HepG2 (cell line): ENCODE data around the gene GATD1. TPM values are rescaled to one million over a fixed set of nuclear protein-coding genes. Genes with fewer than 3 reads are reported as not detected.

Source experiments
- FOXP1 ChIP-seq, 2 experiments: fragments of 450-650 bp in 1 of 2; IDR thresholded peaks; 2 replicates each; pipeline ENCODE4 v1.6.1; 2017 to 2018; ENCODE audit warnings: antibody characterized with exemption in 1 of 2
- MAFK ChIP-seq, 2 experiments: IDR thresholded peaks in 1 of 2; conservative IDR thresholded peaks in 1 of 2; 2 replicates each; pipeline ENCODE4 v1.6.1; 2011; ENCODE audit warnings: improper control_type of control experiment in 2 of 2, low read length in 2 of 2
- MIER3 ChIP-seq: IDR thresholded peaks from 2 replicates; pipeline ENCODE4 v1.6.1; 2016; ENCODE audit warnings: missing compliant biosample characterization, borderline replicate concordance
- MTERF4 ChIP-seq: sonication (generic); formaldehyde crosslinking; IDR thresholded peaks from 2 replicates; pipeline ENCODE4 v1.8.0; 2023; ENCODE audit warnings: mild to moderate bottlenecking, missing genetic modification reagents
- MZF1 ChIP-seq: sonication (generic); formaldehyde crosslinking; IDR thresholded peaks from 2 replicates; pipeline ENCODE4 v1.8.1; 2023; ENCODE audit warnings: mild to moderate bottlenecking, missing genetic modification reagents, borderline replicate concordance
- NFYB ChIP-seq: sonication (generic); formaldehyde crosslinking; IDR thresholded peaks from 2 replicates; pipeline ENCODE4 v1.4.0; 2020; ENCODE audit warnings: missing genetic modification reagents
- RFX5 ChIP-seq: IDR thresholded peaks from 2 replicates; pipeline ENCODE4 v1.6.1; 2011; ENCODE audit warnings: low read depth, low read length, improper control_type of control experiment
- XRCC5 ChIP-seq: fragments of 200-400 bp; formaldehyde crosslinking; optimal IDR thresholded peaks from 2 replicates; pipeline ENCODE3; 2017; ENCODE audit warnings: mild to moderate bottlenecking, low read length
- ZBTB4 ChIP-seq: sonication (generic); formaldehyde crosslinking; IDR thresholded peaks from 2 replicates; pipeline ENCODE4 v1.4.0; 2020; ENCODE audit warnings: missing genetic modification reagents, mild to moderate bottlenecking, borderline replicate concordance
- ZNF841 ChIP-seq: sonication (generic); formaldehyde crosslinking; IDR thresholded peaks from 2 replicates; pipeline ENCODE4 v1.8.1; 2023; ENCODE audit warnings: missing genetic modification reagents, borderline replicate concordance
- polyA plus RNA-seq, 8 experiments: library from polyadenylated mRNA; depleted of rRNA in 3 of 8; stranded (reverse) in 7 of 8; unstranded in 1 of 8; fragments of >200 nt; fragmentation: Illumina TruSeq in 4 of 8; extraction: Trizol in 4 of 8; gene quantifications; 2 replicates each; pipeline versions ENCODE4 v1.2.1 to v1.2.3, GENCODE V29; 2011 to 2016; ENCODE audit warnings: low read depth in 4 of 8, missing spikeins in 1 of 8, mixed read lengths in 1 of 8; ENCODE audit not compliant: insufficient read depth in 1 of 8
- total RNA-seq, 5 experiments: library from RNA; depleted of rRNA; stranded (reverse); fragments of >200 nt; fragmentation: Illumina TruSeq; extraction: Trizol; gene quantifications; 2 replicates each; pipeline ENCODE4 v1.2.3, GENCODE V29; 2016; ENCODE audit warnings: low read depth in 1 of 5
- TF ChIP-seq, protein P1 (sequence below), 2 experiments: sonication (generic) in 1 of 2; formaldehyde crosslinking in 1 of 2; IDR thresholded peaks; 2 replicates each; pipeline versions ENCODE4 v1.4.0 to v1.6.1; 2016 to 2020; ENCODE audit warnings: borderline replicate concordance in 1 of 2, low read depth in 1 of 2, mild to moderate bottlenecking in 1 of 2, missing genetic modification reagents in 1 of 2
- TF ChIP-seq, protein P2 (sequence below): sonication (generic); formaldehyde crosslinking; IDR thresholded peaks from 2 replicates; pipeline ENCODE4 v1.4.0; 2020; ENCODE audit warnings: missing genetic modification reagents
- TF ChIP-seq, protein P3 (sequence below), 2 experiments: IDR thresholded peaks; 2 replicates each; pipeline ENCODE4 v1.6.1; 2011 to 2012; ENCODE audit warnings: low read length in 2 of 2, borderline replicate concordance in 1 of 2, low read depth in 1 of 2, mild to moderate bottlenecking in 1 of 2, moderate library complexity in 1 of 2

The GATD1 gene
- total and polyA plus RNA-seq, 2 of the 13 experiments (the other 11 are each of a cell fraction or from before 2014, with no cell fraction given): 31.3 to 60.5 TPM

DNA sequence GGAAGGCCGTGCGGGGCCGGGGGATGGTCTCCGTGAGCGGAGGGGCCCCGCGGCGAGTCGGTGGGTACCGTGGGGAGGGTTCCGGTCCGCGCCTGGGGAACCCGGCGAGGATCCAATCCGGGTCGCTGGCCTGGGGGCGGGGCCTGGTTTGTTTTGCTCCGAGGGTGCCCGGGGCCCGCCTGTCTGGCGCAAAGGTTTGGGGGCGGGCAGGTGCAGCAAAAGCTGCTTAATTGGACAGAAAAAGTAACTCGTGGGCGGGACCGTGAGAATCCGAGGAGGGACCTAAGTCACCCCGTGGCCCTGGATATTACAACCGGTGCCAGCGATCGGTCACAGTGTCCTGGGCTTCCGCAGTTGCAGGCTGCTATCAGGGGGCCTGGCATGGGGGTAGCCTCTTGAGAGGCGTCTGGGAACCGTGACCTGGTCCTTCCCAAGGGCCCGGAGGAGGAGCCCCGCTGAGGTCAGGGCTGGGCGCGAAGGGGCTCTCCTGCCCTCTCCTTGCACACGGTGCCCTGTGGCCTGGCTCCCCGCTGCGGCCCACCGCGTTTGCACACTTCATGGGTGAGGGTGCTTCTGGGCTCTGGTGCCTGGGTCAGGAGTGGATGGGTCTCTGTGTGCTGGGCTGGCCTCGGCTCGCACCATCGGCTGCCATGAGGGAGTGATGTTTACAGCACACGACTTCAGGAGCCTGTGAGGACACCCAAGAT, 42.8 kb upstream of the GATD1 start (continued):
- TF ChIP-seq, protein P1, sequence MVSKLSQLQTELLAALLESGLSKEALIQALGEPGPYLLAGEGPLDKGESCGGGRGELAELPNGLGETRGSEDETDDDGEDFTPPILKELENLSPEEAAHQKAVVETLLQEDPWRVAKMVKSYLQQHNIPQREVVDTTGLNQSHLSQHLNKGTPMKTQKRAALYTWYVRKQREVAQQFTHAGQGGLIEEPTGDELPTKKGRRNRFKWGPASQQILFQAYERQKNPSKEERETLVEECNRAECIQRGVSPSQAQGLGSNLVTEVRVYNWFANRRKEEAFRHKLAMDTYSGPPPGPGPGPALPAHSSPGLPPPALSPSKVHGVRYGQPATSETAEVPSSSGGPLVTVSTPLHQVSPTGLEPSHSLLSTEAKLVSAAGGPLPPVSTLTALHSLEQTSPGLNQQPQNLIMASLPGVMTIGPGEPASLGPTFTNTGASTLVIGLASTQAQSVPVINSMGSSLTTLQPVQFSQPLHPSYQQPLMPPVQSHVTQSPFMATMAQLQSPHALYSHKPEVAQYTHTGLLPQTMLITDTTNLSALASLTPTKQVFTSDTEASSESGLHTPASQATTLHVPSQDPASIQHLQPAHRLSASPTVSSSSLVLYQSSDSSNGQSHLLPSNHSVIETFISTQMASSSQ (IDR thresholded peaks at IDR 0.05; ENCODE audit: low read depth): no peak
- TF ChIP-seq, protein P1 (CRISPR knock-in tag; IDR thresholded peaks at IDR 0.05; ENCODE audit: borderline replicate concordance): no peak
- TF ChIP-seq RFX5 (no peak), MIER3 (CRISPR knock-in tag) (no peak), NFYB (peak; percentile 70), FOXP1 (IDR thresholded peaks at IDR 0.05) (no peak), FOXP1 (CRISPR knock-in tag; IDR thresholded peaks at IDR 0.05) (no peak), XRCC5 (no peak), ZBTB4 (CRISPR knock-in tag) (no peak), MTERF4 (no peak), ZNF841 (CRISPR knock-in tag) (no peak), MZF1 (no peak), MAFK (conservative IDR thresholded peaks at IDR 0.05 in 1 of 2, IDR thresholded peaks at IDR 0.05 in 1 of 2; ENCODE audit: low read length in 2 of 2) (no peak)
- TF ChIP-seq, protein P2, sequence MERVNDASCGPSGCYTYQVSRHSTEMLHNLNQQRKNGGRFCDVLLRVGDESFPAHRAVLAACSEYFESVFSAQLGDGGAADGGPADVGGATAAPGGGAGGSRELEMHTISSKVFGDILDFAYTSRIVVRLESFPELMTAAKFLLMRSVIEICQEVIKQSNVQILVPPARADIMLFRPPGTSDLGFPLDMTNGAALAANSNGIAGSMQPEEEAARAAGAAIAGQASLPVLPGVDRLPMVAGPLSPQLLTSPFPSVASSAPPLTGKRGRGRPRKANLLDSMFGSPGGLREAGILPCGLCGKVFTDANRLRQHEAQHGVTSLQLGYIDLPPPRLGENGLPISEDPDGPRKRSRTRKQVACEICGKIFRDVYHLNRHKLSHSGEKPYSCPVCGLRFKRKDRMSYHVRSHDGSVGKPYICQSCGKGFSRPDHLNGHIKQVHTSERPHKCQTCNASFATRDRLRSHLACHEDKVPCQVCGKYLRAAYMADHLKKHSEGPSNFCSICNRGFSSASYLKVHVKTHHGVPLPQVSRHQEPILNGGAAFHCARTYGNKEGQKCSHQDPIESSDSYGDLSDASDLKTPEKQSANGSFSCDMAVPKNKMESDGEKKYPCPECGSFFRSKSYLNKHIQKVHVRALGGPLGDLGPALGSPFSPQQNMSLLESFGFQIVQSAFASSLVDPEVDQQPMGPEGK (CRISPR knock-in tag): peak; percentile 51
- TF ChIP-seq, protein P3, sequence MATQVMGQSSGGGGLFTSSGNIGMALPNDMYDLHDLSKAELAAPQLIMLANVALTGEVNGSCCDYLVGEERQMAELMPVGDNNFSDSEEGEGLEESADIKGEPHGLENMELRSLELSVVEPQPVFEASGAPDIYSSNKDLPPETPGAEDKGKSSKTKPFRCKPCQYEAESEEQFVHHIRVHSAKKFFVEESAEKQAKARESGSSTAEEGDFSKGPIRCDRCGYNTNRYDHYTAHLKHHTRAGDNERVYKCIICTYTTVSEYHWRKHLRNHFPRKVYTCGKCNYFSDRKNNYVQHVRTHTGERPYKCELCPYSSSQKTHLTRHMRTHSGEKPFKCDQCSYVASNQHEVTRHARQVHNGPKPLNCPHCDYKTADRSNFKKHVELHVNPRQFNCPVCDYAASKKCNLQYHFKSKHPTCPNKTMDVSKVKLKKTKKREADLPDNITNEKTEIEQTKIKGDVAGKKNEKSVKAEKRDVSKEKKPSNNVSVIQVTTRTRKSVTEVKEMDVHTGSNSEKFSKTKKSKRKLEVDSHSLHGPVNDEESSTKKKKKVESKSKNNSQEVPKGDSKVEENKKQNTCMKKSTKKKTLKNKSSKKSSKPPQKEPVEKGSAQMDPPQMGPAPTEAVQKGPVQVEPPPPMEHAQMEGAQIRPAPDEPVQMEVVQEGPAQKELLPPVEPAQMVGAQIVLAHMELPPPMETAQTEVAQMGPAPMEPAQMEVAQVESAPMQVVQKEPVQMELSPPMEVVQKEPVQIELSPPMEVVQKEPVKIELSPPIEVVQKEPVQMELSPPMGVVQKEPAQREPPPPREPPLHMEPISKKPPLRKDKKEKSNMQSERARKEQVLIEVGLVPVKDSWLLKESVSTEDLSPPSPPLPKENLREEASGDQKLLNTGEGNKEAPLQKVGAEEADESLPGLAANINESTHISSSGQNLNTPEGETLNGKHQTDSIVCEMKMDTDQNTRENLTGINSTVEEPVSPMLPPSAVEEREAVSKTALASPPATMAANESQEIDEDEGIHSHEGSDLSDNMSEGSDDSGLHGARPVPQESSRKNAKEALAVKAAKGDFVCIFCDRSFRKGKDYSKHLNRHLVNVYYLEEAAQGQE (IDR thresholded peaks at IDR 0.05; ENCODE audit: borderline replicate concordance in 1 of 2, low read depth in 1 of 2, low read length in 2 of 2): no peak
